CD1c-positive myeloid dendritic cell (primary cell): ENCODE measurements around the gene ERCC6.

ENCODE experiments used
- DNase-seq: peaks from one replicate; pipeline ENCODE4 v3.0.0-alpha.2; 2016; ENCODE audit errors: extremely low spot score

Gene ERCC6

DNA sequence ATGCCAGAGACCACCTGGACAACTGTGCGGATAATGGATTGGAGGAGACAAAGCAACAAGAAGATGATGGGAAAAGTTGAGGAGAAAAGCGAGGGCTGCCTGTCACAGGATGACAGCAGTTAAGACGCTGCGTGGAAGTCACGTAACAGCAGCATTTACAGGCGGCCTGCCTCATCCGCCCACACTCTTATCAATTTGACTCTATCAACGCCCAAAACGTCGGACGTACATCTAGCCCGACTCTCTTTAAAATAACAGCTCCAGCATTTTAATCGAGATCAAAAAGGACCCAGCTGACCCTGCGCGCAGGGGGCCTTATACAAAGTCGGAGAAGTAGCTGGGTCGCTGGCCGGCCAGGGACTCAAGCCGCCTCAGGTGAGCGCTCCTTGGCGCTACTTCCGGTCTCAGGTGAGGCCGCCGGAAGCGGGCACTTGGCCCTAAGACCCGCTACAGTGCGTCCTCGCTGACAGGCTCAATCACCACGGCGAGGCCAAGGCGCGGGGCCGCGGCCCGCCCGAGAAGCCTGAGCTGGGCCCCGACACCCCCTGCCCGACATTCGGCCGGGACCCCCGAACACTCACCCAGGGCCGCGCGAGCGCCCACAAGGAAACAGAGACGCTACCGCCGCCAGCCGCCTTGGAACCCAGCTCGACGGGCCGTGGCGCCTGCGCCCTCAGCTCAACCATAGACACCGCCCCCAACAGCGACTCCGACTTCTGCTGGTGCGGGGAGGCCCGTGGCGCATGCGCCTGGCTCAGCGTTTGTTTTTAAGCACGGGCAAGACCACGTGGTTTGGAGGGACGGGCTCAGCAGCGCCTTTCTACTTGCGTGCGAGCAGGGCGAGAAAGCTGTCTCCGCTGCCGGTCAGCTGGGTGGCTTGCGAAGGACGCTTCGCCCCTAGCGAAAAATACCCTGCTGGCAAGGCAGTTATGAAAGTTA, at the start of gene ERCC6:
TSS of gene ERCC6 (minus strand) at position 741 of the 939 bp plus-strand sequence.
- peak; percentile 99 for DNase-seq

DNA sequence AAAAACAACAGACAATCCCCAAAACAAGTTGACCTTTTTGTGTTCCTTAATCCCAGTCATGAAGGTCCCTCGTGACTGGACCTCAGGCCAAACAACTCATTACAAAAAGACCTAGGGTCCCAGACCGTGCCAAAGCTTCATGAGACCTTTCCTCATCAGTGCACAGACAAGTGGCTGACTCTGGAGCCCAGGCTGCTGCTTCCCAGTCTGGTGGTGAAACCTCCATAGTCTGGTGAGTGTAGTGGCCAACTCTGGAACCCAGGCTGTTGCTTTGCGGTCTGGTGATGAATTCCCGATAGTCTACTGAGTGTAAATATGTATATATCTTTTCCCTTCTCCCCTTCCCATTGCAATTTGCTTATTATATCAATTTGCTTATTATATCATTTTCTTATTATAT, 49.1 kb upstream of the ERCC6 start:
- DNase-seq: no peak

GRCh38 chr10:49585387-49585786, 46.5 kb upstream of the ERCC6 start:
- no peak for DNase-seq

GRCh38 chr10:49579621-49580020, 40.7 kb upstream of the ERCC6 start:
- no peak for DNase-seq

DNA sequence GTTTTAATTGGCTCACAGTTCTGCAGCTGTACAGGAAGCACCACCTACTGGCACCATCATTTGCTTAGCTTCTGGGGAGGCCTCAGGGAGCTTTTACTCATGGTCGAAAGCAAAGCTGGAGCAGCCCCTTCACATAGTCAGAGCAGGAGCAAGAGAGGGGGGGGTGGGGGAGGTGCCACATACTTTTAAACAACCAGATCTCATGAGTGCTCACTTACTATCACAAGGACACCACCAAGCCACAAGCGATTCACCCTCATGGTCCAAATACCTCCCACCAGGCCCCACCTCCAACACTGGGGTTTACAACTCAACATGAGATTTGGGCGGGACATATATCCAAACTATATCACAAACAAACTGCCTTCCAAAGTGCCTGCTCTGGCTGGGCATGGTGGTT, 39.5 kb upstream of the ERCC6 start:
- no peak for DNase-seq

- no peak for DNase-seq
Observed at GRCh38 chr10:49577182-49577925, 38.4 kb upstream of the ERCC6 start.

DNA sequence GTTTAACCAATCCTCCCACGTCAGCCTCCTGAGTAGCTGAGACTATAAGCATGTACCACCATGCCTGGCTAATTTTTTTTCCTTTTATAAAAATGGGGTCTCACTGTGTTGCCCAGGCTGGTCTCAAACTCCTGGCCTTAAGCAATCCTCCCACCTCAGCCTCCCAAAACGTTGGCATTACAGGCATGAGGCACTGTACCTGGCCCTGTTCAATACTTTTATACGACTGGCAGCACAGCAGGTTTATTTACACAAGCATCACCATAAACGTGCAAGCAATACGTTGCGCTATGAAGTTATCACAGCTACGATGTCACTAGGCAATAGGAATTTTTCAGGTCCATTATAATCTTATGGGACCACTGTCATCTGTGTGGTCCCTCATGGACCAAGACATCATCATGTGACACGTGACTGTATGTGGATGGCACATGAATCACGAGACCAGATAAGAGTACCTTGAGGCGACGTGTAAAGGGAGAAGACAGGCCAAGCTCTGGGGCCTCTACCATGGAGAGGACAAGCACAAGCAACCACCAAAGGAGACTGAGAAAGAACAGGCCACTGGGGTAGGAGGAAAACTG, 36.7 kb upstream of the ERCC6 start:
- DNase-seq: no peak

DNA sequence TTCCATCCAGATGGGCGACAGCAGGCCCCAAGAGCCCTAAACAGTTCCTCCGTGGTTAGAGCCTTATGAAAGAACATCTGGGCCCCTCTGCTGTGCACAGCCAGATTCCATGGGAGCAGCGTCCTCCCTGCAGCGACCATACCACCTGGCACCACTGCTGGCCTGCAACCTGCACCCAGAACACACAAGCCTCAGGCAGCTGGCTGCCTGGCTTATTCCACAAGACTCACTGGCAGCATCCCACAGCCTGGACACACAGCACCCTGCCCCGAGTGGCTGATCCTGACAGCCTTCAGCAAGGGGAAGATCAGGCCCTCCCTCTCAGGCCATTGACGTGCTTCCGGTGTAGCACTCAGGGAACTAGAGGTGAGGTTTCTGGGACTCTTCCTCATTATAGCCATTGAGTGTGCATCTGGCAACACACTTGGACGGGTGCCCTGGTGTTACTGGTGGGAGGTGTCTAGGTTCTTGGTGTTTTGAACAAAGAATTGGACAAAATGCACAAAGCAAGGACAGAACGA, 33.7 kb upstream of the ERCC6 start:
- no peak for DNase-seq

DNA sequence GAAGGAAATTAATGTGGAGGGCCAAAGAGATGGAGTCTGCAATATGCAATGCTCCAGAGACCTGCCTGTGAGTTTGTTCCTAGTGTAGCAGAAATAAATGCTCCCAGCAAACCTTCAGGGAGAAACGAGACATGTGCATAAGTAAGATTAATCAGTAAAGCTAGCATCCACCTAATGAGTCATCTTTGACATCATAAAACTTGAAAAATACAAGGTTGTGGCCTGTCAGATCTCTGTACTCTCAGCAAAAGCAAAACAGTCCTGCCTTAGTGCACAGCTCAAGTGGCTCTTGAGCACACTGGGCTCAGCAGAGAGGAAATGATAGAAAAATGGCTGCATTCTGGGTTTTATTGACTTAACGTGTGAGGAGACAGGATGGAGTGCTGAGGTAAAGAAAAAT, 32.5 kb upstream of the ERCC6 start:
- no peak for DNase-seq

GRCh38 chr10:49569031-49569631, 30.2 kb upstream of the ERCC6 start:
- peak; percentile 59 for DNase-seq

DNA sequence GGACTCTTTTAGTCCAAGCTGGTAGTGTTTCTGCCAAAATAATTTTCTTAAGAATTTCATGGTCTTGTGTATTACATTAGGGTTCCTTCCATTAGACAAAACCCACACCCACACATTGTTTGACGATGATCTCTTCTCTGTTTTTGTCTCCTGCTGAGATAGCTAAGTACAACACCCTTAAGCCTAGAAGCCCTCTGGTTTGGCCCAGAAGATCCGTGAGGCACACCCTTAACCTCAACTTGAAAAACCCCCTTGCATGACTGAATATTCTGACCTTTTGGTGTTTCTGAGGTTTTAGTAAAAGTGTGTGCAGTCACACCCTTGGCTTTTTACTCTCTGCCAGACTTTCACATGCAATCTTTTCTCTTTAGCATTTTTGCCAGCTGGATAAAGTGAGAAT, 29.3 kb upstream of the ERCC6 start:
- DNase-seq: peak; percentile 33

- DNase-seq: peak; percentile 38
Observed at GRCh38 chr10:49567810-49568209, 28.9 kb upstream of the ERCC6 start.

DNA sequence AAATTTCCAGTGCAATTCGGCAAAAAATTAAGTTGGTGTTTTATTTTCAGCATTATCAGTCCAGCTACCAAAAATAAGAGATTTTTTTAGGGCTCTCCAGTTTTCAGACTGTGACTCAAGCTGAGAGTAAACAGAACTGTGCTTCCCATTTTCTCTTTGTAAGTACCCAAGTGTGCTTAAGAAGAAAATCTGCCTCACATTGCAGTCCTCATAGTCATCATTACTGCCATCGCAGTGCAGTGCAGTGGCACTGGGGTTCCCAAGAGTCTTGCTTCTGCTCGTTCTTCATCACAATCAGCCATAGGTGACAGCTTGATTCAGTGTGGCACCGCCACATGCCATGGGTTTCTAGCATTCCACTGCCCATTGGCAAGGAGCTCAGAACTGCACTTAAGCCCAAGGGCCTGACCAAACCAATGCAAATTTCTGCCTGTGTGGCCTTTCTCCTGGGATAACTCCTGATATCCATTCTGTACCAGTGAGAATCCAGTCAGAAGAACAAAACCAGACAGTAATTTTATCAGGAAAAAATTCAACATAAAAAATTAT, 25.6 kb upstream of the ERCC6 start:
- DNase-seq: peak; percentile 5

GRCh38 chr10:49562893-49563292, 24.0 kb upstream of the ERCC6 start:
- DNase-seq: no peak

DNA sequence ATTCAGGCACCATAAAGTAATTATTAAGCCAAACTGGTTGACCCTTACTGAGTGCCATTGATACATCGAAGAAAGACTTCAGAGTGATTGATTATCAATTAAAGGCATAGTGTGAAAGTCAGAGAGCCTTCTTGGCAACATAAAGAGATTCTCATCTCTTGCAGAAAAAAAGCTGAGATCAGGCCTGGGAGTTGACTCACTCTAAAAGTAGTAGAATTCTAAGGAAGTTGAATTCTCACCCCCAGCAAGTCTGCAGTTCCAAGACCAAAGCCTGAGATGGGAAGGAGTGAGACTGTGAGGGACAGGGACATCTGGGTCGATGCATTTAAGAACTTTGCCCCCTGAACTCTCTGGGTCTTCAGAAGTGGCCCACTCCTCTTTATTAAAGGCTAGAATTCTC, 21.6 kb upstream of the ERCC6 start:
- DNase-seq: no peak

- DNase-seq: no peak
Observed at GRCh38 chr10:49559476-49559875, 20.6 kb upstream of the ERCC6 start.

GRCh38 chr10:49558190-49558589, 19.3 kb upstream of the ERCC6 start:
- no peak for DNase-seq

- no peak for DNase-seq
Observed at GRCh38 chr10:49557681-49558080, 18.8 kb upstream of the ERCC6 start.

DNA sequence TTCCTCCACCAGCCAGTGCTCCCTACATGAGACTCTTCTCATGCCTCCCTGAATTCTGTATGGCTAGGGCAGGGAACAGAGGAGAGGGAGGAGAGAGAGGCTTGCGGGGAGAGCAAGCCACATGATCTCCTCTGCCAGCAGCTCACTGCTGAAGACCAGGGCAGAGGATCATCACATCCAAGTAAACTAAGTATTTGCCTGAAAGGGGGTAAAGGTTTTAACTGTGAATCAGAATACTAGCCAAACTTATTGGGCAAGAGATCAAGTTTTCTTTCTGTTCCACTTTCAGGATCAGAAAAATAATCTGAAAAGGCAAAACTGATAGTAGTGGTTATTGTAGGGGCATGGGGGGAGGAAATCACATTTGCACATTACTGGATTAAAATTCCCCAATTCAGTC, 17.8 kb upstream of the ERCC6 start:
- DNase-seq: no peak

- no peak for DNase-seq
Observed at GRCh38 chr10:49552277-49552676, 13.4 kb upstream of the ERCC6 start.

- DNase-seq: no peak
Observed at GRCh38 chr10:49550563-49550962, 11.6 kb upstream of the ERCC6 start.
